DND-41 (cell line): ENCODE measurements around the gene VWA5B1.

Source experiments
- EZH2 ChIP-seq: IDR thresholded peaks from 3 replicates; pipeline ENCODE4 v1.6.1; 2012; ENCODE audit warnings: borderline replicate concordance, low read depth, mild to moderate bottlenecking, moderate library complexity, low read length, inconsistent platforms; ENCODE audit not compliant: severe bottlenecking
- TF ChIP-seq, protein P1 (sequence below): IDR thresholded peaks from 2 replicates; pipeline ENCODE4 v1.5.1; 2012; ENCODE audit warnings: borderline replicate concordance, low read length, moderate library complexity, mild to moderate bottlenecking; ENCODE audit not compliant: poor library complexity, severe bottlenecking; ENCODE audit errors: extremely low read depth

GRCh38 chr1:20381961-20382360 is 91.3 kb downstream of the VWA5B1 start:
- TF ChIP-seq, protein P1, sequence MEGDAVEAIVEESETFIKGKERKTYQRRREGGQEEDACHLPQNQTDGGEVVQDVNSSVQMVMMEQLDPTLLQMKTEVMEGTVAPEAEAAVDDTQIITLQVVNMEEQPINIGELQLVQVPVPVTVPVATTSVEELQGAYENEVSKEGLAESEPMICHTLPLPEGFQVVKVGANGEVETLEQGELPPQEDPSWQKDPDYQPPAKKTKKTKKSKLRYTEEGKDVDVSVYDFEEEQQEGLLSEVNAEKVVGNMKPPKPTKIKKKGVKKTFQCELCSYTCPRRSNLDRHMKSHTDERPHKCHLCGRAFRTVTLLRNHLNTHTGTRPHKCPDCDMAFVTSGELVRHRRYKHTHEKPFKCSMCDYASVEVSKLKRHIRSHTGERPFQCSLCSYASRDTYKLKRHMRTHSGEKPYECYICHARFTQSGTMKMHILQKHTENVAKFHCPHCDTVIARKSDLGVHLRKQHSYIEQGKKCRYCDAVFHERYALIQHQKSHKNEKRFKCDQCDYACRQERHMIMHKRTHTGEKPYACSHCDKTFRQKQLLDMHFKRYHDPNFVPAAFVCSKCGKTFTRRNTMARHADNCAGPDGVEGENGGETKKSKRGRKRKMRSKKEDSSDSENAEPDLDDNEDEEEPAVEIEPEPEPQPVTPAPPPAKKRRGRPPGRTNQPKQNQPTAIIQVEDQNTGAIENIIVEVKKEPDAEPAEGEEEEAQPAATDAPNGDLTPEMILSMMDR: no peak
- TF ChIP-seq EZH2: no peak
